Common myeloid progenitor, CD34-positive (primary cell): Measurements from ENCODE around the gene TBXAS1.

Experiments
- CTCF ChIA-PET: fragments of 350-600 bp; sonication (Branson Sonifier 250); formaldehyde crosslinking; loops from one replicate; lab custom pipeline; 2021; ENCODE audit warnings: antibody characterized with exemption; lab: Charles Lee
- POLR2A ChIA-PET: fragments of 350-600 bp; sonication (Branson Sonifier 250); formaldehyde crosslinking; loops from one replicate; lab custom pipeline; 2021; ENCODE audit warnings: antibody characterized with exemption; lab: Charles Lee
- DNase-seq, 3 donors: peaks; one replicate each; pipeline versions ENCODE4 v3.0.0 to v3.0.0-alpha.2; 2013
- H3K27ac ChIP-seq, 2 experiments: 1 replicate in 1 of 2; 2 replicates in 1 of 2; pipeline ENCODE4 v1.7.0; 2013; ENCODE audit warnings: inconsistent platforms in 2 of 2, low read length in 2 of 2, mild to moderate bottlenecking in 2 of 2, low read depth in 1 of 2, moderate library complexity in 1 of 2; ENCODE audit not compliant: severe bottlenecking in 2 of 2, insufficient read depth in 1 of 2, poor library complexity in 1 of 2
- H3K27me3 ChIP-seq, 5 experiments: replicated peaks in 2 of 5; 1 replicate in 3 of 5; 2 replicates in 2 of 5; pipeline versions ENCODE4 v1.6.1 to v1.7.0; 2013; ENCODE audit warnings: low read length in 4 of 5, mild to moderate bottlenecking in 2 of 5, moderate library complexity in 2 of 5, inconsistent platforms in 1 of 5; ENCODE audit not compliant: insufficient read depth in 5 of 5, control insufficient read depth in 4 of 5
- H3K36me3 ChIP-seq, 4 experiments: 1 replicate in 2 of 4; 2 replicates in 2 of 4; pipeline versions ENCODE4 v1.6.1 to v1.7.0; 2013; ENCODE audit warnings: low read length in 3 of 4, control low read depth in 1 of 4, mild to moderate bottlenecking in 1 of 4; ENCODE audit not compliant: control insufficient read depth in 4 of 4, insufficient read depth in 4 of 4
- H3K4me1 ChIP-seq, 4 experiments: 1 replicate in 3 of 4; 2 replicates in 1 of 4; pipeline versions ENCODE4 v1.6.1 to v1.7.1; 2013; ENCODE audit warnings: low read length in 3 of 4, mild to moderate bottlenecking in 3 of 4, control low read depth in 1 of 4, inconsistent platforms in 1 of 4, moderate library complexity in 1 of 4; ENCODE audit not compliant: control insufficient read depth in 4 of 4, insufficient read depth in 4 of 4; ENCODE audit errors: control extremely low read depth in 1 of 4
- H3K4me3 ChIP-seq, 7 experiments: 1 replicate in 4 of 7; 2 replicates in 3 of 7; pipeline versions ENCODE4 v1.5.1 to v1.7.0; 2013; ENCODE audit warnings: mild to moderate bottlenecking in 7 of 7, low read length in 6 of 7, moderate library complexity in 6 of 7, inconsistent platforms in 2 of 7, low read depth in 2 of 7, control low read depth in 1 of 7; ENCODE audit not compliant: insufficient read depth in 4 of 7, control insufficient read depth in 1 of 7; ENCODE audit errors: extremely low read depth in 1 of 7
- H3K9me3 ChIP-seq, 5 experiments: 1 replicate in 4 of 5; 2 replicates in 1 of 5; pipeline versions ENCODE4 v1.6.1 to v1.7.1; 2013; ENCODE audit warnings: low read length in 4 of 5, mild to moderate bottlenecking in 2 of 5, inconsistent platforms in 1 of 5, low read depth in 1 of 5, moderate library complexity in 1 of 5; ENCODE audit not compliant: control insufficient read depth in 4 of 5, insufficient read depth in 2 of 5; ENCODE audit errors: control extremely low read depth in 1 of 5
- WGBS: methylation state at CpG from one replicate; pipeline ENCODE4 v1.1.5; 2013; ENCODE audit not compliant: insufficient coverage; 5-methylcytosine and 5-hydroxymethylcytosine counted together

TBXAS1 gene

DNA sequence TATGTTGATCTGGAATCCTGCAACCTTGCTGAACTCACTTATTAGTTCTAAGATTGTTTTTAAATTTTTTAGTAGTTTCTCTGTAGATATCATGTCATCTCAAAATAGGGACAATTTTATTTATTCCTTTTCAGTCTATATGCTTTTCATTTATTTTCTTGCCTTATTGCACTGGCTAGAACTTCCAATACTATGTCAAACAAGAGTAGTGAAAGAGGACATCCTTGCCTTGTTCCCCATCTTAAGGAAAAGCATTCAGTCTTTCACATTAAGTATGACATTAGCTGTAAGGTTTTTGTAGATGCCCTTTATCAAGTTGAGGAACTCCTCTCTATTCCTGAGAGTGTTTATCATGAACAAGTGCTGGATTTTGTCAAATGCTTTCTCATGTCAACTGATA lies 77.8 kb downstream of the TBXAS1 start:
- peaks cover 0 to 15% (median 9%) of the 10 kb centered on the region in 4 experiments for H3K4me1 ChIP-seq
- peaks cover 0 to 22% (median 2%) of the 10 kb centered on the region in 5 experiments for H3K9me3 ChIP-seq
- no peaks in the 10 kb centered on the region for H3K27me3 ChIP-seq
- no peak overlapping the region for H3K27ac ChIP-seq
- ChIA-PET POLR2A (no interaction called here), CTCF (no interaction called here)
- no peak for DNase-seq
- peaks cover 8 to 38% (median 17%) of the 10 kb centered on the region in 4 experiments for H3K36me3 ChIP-seq
- no peak overlapping the region for H3K4me3 ChIP-seq

- Histone ChIP-seq H3K36me3 (peaks cover 8 to 47% (median 28%) of the 10 kb centered on the region in 4 experiments), H3K9me3 (peaks cover 0 to 16% (median 2%) of the 10 kb centered on the region in 5 experiments), H3K27me3 (no peaks in the 10 kb centered on the region), H3K27ac (no peak overlapping the region), H3K4me3 (no peak overlapping the region), H3K4me1 (peaks cover 0 to 16% (median 9%) of the 10 kb centered on the region in 4 experiments)
- peak in 1 of 3 donors; percentile 46 for DNase-seq
- CTCF ChIA-PET = no interaction called here
- POLR2A ChIA-PET = no interaction called here
Observed at GRCh38 chr7:139908792-139909191, 79.7 kb downstream of the TBXAS1 start.

GRCh38 chr7:139909379-139910050 lies 80.5 kb downstream of the TBXAS1 start:
- Histone ChIP-seq H3K9me3 (peaks cover 0 to 16% (median 2%) of the 10 kb centered on the region in 5 experiments), H3K27ac (no peak overlapping the region), H3K4me3 (no peak overlapping the region), H3K27me3 (no peaks in the 10 kb centered on the region), H3K36me3 (peaks cover 8 to 52% (median 30%) of the 10 kb centered on the region in 4 experiments), H3K4me1 (peaks cover 0 to 23% (median 11%) of the 10 kb centered on the region in 4 experiments)
- 100% methylated on average over 5 of the region's 6 CpGs for WGBS
- CTCF ChIA-PET = interaction anchor here (1.5 kb wide), 1 partner anchor 10 kb away, joined by 3 read pairs; no protein-coding TSS in a partner anchor
- POLR2A ChIA-PET = no interaction called here
- DNase-seq = no peak

GRCh38 chr7:139913021-139913844 lies 84.2 kb downstream of the TBXAS1 start:
- POLR2A ChIA-PET = no interaction called here
- H3K27ac ChIP-seq = peak overlapping the region in 1 of 2 experiments; percentile 7
- CTCF ChIA-PET = no interaction called here
- H3K4me1 ChIP-seq = peaks cover 0 to 39% (median 28%) of the 10 kb centered on the region in 4 experiments
- no peak for DNase-seq
- H3K9me3 ChIP-seq = no peaks in the 10 kb centered on the region
- no peaks in the 10 kb centered on the region for H3K27me3 ChIP-seq
- H3K4me3 ChIP-seq = no peak overlapping the region
- H3K36me3 ChIP-seq = peaks cover 7 to 65% (median 39%) of the 10 kb centered on the region in 4 experiments
- 99% methylated on average over 7 of the region's 11 CpGs for WGBS

GRCh38 chr7:139913845-139914135 lies 84.7 kb downstream of the TBXAS1 start:
- ChIA-PET CTCF (interaction anchor here (1.5 kb wide), 1 partner anchor 12 kb away, joined by 5 read pairs; no protein-coding TSS in a partner anchor), POLR2A (interaction anchor here (0.6 kb wide), 1 partner anchor 58 kb away, joined by 4 read pairs; no protein-coding TSS in a partner anchor)
- no peak for DNase-seq
- Histone ChIP-seq H3K9me3 (no peaks in the 10 kb centered on the region), H3K4me3 (no peak overlapping the region), H3K27ac (peak overlapping the region in 1 of 2 experiments; percentile 17), H3K36me3 (peaks cover 7 to 67% (median 40%) of the 10 kb centered on the region in 4 experiments), H3K27me3 (no peaks in the 10 kb centered on the region), H3K4me1 (peaks cover 0 to 34% (median 26%) of the 10 kb centered on the region in 4 experiments)
- 100% methylated on average over 2 of the region's 4 CpGs for WGBS

DNA sequence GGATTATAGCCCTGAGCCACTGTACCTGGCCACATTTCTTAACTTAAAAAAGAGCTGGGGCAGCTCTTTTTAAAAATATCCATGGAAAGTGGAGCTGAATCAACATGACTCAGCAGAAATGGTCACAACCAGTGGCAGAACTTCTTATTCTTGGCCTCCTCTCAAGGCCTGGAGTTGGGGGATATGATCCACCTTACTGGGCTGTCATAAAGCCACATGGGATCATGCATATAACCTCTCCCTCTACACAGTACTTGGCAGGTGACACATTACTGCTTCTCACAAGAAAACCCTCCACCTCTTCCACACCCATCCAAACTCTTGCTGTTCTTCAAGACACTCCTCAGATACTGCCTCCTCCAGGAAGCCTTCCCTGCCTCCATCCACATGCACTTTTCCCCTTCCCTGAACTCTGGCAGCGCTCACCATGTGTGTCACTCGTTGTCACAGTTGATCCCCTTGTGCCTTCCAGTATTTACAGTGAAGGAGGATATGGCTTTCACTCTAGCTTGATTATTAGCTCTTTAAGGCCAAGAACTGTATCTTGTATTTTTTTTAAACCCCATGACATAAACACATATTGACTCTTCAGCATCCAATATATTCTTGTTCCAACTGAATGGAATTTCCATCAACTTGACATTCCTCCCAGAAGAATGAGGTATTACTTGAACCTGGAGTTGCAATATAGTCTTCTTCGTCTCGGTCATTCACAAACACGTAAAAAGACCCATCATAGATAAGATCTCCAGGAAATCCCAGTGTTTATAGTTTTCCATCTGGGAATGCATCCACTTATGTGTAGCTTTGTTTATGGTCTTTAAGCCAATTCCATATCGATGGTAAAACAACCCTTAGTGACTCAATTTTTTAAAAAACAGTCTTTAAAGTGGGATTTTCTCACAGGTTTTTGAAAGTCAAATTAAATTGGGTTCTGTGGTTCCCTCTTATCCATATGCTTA lies 85.5 kb downstream of the TBXAS1 start:
- peak overlapping the region in 1 of 2 experiments; percentile 17 for H3K27ac ChIP-seq
- POLR2A ChIA-PET = interaction anchor here (0.6 kb wide), 1 partner anchor 59 kb away, joined by 4 read pairs; no protein-coding TSS in a partner anchor

More for the DNA sequence above, 85.5 kb downstream of the TBXAS1 start:
- WGBS = 100% methylated on average over 3 of the region's 6 CpGs
- H3K4me3 ChIP-seq = no peak overlapping the region
- no peaks in the 10 kb centered on the region for H3K27me3 ChIP-seq
- H3K9me3 ChIP-seq = no peaks in the 10 kb centered on the region
- H3K4me1 ChIP-seq = peaks cover 0 to 30% (median 22%) of the 10 kb centered on the region in 4 experiments
- H3K36me3 ChIP-seq = peaks cover 7 to 67% (median 44%) of the 10 kb centered on the region in 4 experiments
- CTCF ChIA-PET = interaction anchor here (1.5 to 1.6 kb wide), 4 partner anchors 11 to 29 kb away, joined by 3 to 6 read pairs (median 4); no protein-coding TSS in a partner anchor
- DNase-seq = peak in 2 of 3 donors; percentile 39 to 52
